Stimulated activated CD8-positive, alpha-beta memory T cell treated with anti-CD3 and anti-CD28 coated beads, Interleukin-15, amount 100 ng/mL, for 48 hours (primary cell): Measurements from ENCODE around the gene AURKA.
"Not testable (repeated sequence)": the region's sequence is repeated elsewhere in the genome, so short reads cannot be mapped to it uniquely, and the experiment has no call there.

ENCODE experiments used
- DNase-seq, 2 donors: peaks; one replicate each; pipeline ENCODE4 v3.0.0-alpha.2; 2020; ENCODE audit warnings: low read depth in 2 of 2

Gene AURKA

GRCh38 chr20:56391596-56392131 is 351 bp downstream of the AURKA start:
- no peak for DNase-seq

GRCh38 chr20:56391037-56391436 is 978 bp downstream of the AURKA start:
- DNase-seq: no peak

GRCh38 chr20:56390396-56390795 is 1.6 kb downstream of the AURKA start:
- not testable (repeated sequence) for DNase-seq

- DNase-seq: no peak
These were observed 2.2 kb downstream of the AURKA start for GRCh38 chr20:56389807-56390206.

- no peak for DNase-seq
These were observed 3.1 kb downstream of the AURKA start for GRCh38 chr20:56388882-56389281.

GRCh38 chr20:56386219-56386618 is 5.8 kb downstream of the AURKA start:
- DNase-seq: no peak

- no peak for DNase-seq
These were observed 6.9 kb downstream of the AURKA start for GRCh38 chr20:56385130-56385529.

- DNase-seq: no peak
These were observed 8.7 kb downstream of the AURKA start for GRCh38 chr20:56383334-56383733.

GRCh38 chr20:56382696-56383095 is 9.3 kb downstream of the AURKA start:
- no peak for DNase-seq

- DNase-seq: no peak
These were observed 10.5 kb downstream of the AURKA start for GRCh38 chr20:56381501-56381900.

GRCh38 chr20:56380375-56380774 is 11.6 kb downstream of the AURKA start:
- no peak for DNase-seq

- DNase-seq: no peak
These were observed 13.6 kb downstream of the AURKA start for GRCh38 chr20:56378386-56378785.

- no peak for DNase-seq
These were observed 15.7 kb downstream of the AURKA start for GRCh38 chr20:56376331-56376730.

GRCh38 chr20:56373942-56374341 is 18.1 kb downstream of the AURKA start:
- DNase-seq: no peak

- DNase-seq: no peak
These were observed 19.2 kb downstream of the AURKA start for GRCh38 chr20:56372850-56373249.

- DNase-seq: no peak
These were observed 20.0 kb downstream of the AURKA start for GRCh38 chr20:56371977-56372376.

GRCh38 chr20:56369179-56369578 is 22.8 kb downstream of the AURKA start:
- no peak for DNase-seq

- no peak for DNase-seq
These were observed 23.5 kb downstream of the AURKA start for GRCh38 chr20:56368351-56369134.

GRCh38 chr20:56363491-56363890 is 28.5 kb downstream of the AURKA start:
- no peak for DNase-seq

- no peak for DNase-seq
These were observed 29.1 kb downstream of the AURKA start for GRCh38 chr20:56362833-56363413.

- no peak for DNase-seq
These were observed 30.1 kb downstream of the AURKA start for GRCh38 chr20:56361900-56362299.

- DNase-seq: no peak
These were observed 31.2 kb downstream of the AURKA start for GRCh38 chr20:56360908-56361205.

- no peak for DNase-seq
These were observed 31.7 kb downstream of the AURKA start for GRCh38 chr20:56360133-56360907.
